ENCODE data around the gene DAAM2.

Gene DAAM2

DNA sequence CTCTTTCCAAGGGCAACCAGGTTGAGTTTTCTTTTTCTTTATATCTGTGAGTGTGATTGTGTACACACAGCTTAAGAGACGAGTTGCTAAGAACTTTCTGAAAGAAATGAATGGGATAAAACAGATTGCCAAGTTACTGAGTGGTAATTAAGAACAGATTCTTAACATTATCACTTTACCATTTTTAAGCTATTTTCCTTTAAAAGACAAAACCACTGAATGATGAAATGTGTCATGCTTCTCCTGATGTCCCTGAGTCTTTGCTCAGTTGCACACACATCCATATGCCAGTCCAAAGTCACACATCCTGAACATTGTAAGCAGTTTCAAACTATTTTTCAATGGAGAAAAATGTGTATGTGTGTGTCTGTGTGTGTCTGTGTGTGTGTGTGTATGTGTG is 5.5 kb upstream of the DAAM2 start:
- in situ Hi-C loops (cut with HindIII; ENCODE audit: low sequenced_read_pairs), result no loop called here

GRCh38 chr6:39787322-39787721 is 4.9 kb upstream of the DAAM2 start:
- in situ Hi-C loops (cut with HindIII; ENCODE audit: low sequenced_read_pairs), result no loop called here

DNA sequence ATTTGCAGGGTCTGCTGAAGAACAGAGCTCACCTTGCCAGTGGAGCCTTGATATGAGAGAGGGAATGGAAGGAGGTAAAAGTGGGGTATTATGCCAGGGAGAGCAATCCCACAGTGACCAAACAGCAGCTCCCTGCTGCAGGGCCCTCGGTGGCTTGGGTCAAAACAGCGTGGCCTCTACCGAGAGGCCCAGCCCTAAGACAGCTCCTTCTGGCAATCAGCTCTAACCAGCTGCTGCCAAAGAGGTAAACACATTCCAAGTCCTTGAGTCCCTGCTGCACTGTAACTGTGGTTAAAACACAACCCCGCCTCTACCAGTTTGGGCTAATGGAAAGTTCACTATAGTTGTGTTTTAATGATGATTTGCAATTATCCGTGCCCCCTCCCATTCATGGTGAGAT is 1.4 kb upstream of the DAAM2 start:
- in situ Hi-C loops (cut with HindIII; ENCODE audit: low sequenced_read_pairs), result no loop called here

- in situ Hi-C loops (cut with HindIII; ENCODE audit: low sequenced_read_pairs), result no loop called here
Observed at GRCh38 chr6:39791311-39791710, 865 bp upstream of the DAAM2 start.

GRCh38 chr6:39792540-39793450 is 619 bp downstream of the DAAM2 start:
- in situ Hi-C loops (cut with HindIII; ENCODE audit: low sequenced_read_pairs), result no loop called here

- in situ Hi-C loops (cut with HindIII; ENCODE audit: low sequenced_read_pairs), result no loop called here
Observed at GRCh38 chr6:39793516-39793915, 1.3 kb downstream of the DAAM2 start.

- in situ Hi-C loops (cut with HindIII; ENCODE audit: low sequenced_read_pairs), result no loop called here
Observed at GRCh38 chr6:39794231-39794630, 2.1 kb downstream of the DAAM2 start.

DNA sequence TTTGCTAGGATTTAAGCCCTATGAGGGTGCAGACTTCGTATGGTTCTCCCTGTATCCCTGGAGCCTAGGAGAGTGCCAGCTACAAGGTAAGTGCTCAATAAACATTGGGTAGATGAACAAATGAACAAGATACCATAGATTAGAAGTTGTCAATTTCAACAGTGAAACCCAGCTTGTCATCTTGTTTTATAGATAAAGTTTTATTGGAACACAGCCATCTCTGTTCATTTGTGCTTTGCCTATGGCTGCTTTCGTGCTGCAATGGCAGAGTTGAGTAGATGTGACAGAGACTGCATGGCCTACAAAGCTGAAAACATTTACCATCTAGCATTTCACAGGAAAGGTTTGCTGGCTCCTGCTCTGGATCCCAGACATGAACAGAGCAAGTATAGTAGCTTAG is 5.6 kb downstream of the DAAM2 start:
- in situ Hi-C loops (cut with HindIII; ENCODE audit: low sequenced_read_pairs), result no loop called here

DNA sequence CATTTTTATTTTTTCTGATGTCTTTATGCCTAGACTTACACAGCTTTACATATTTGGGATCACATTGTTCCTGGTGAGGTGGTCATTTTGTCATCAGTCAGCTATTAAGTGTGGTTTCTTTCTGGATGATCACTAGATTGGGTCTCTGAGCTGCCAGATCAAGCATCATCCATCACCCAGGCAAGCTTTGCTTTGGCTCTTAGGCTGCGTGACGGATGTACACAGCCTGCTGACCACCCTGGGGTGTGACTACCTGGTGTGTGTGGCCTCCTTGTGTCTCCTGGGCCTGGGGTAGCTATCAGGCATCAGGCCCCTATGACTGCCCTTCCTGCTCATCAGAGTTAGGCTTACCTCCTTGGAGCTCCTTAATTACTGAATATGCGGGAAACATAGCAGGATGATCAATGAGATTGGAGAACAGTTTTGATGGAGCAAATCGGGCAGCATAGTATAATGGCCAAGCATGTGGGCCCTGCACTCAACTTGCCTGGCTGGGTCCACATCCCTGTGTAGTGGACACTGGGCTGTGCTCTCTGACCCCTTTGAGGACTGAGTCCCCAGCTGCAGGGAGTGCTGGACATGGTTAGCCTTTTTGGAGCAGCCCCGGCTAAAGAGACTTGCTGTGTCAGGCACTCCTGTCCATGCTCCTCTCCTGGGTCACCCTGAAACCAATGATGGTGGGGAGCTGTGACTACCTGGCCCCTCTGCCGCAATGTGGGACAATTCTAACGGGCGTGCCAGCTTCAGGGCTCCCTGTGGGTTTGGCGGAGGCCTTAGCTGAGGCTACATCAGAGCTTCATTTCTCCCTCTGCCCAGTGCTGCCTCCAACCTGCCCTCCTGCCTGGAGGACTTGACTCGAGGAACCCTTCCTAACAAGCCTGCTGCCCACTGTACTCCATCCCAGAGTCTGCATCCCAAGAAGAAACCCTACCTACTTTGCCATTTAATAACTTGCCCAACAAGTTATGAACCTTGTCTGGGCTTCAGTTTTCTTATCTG is 8.2 kb downstream of the DAAM2 start:
- in situ Hi-C loops (cut with HindIII; ENCODE audit: low sequenced_read_pairs), result no loop called here

GRCh38 chr6:39801456-39802251 is 9.5 kb downstream of the DAAM2 start:
- in situ Hi-C loops (cut with HindIII; ENCODE audit: low sequenced_read_pairs), result no loop called here

GRCh38 chr6:39803872-39804271 is 11.7 kb downstream of the DAAM2 start:
- in situ Hi-C loops (cut with HindIII; ENCODE audit: low sequenced_read_pairs), result no loop called here

GRCh38 chr6:39804466-39805065 is 12.4 kb downstream of the DAAM2 start:
- in situ Hi-C loops (cut with HindIII; ENCODE audit: low sequenced_read_pairs), result no loop called here

- in situ Hi-C loops (cut with HindIII; ENCODE audit: low sequenced_read_pairs), result no loop called here
Observed at GRCh38 chr6:39806278-39806677, 14.1 kb downstream of the DAAM2 start.

DNA sequence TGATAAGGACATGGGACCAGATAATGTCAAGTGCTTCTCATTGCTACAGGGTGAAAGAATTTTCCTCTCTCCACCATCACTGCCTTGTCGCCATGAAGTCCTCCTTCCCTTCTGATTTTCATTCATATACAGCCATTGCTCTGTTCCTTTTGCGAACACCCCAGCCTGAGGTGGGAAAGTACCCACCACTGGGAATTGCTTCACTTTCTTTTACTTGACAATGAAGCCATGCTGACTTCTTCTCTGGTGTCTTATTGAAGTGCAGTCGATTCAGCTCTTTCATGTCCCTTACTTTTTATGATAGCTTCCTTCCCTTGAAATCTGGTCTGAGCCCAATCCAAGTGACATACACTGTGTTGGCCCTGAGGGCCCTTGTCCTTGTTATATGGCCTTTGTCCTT is 16.2 kb downstream of the DAAM2 start:
- in situ Hi-C loops (cut with HindIII; ENCODE audit: low sequenced_read_pairs), result no loop called here

DNA sequence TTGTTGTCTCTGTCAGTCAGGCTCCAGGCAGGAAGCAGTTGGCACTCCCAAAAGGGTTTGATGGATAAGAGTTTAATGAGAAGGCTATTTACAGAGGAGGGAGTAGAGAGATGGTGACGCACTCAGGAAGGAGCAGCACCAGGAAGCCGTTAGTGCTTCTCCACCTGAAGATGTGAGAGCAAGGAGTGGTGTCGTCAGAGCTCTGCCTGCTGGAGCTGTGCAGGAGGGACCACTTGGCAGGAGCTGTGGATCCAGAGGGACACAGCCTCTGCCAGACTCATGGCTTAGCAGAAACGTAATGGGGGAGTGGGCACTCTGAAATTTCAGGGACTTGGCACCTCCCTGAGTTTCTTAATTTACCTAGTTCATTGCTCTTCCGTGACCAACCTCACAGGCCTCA is 16.8 kb downstream of the DAAM2 start:
- in situ Hi-C loops (cut with HindIII; ENCODE audit: low sequenced_read_pairs), result no loop called here

- in situ Hi-C loops (cut with HindIII; ENCODE audit: low sequenced_read_pairs), result no loop called here
Observed at GRCh38 chr6:39811835-39812345, 19.7 kb downstream of the DAAM2 start.

GRCh38 chr6:39812496-39812852 is 20.3 kb downstream of the DAAM2 start:
- in situ Hi-C loops (cut with HindIII; ENCODE audit: low sequenced_read_pairs), result no loop called here

DNA sequence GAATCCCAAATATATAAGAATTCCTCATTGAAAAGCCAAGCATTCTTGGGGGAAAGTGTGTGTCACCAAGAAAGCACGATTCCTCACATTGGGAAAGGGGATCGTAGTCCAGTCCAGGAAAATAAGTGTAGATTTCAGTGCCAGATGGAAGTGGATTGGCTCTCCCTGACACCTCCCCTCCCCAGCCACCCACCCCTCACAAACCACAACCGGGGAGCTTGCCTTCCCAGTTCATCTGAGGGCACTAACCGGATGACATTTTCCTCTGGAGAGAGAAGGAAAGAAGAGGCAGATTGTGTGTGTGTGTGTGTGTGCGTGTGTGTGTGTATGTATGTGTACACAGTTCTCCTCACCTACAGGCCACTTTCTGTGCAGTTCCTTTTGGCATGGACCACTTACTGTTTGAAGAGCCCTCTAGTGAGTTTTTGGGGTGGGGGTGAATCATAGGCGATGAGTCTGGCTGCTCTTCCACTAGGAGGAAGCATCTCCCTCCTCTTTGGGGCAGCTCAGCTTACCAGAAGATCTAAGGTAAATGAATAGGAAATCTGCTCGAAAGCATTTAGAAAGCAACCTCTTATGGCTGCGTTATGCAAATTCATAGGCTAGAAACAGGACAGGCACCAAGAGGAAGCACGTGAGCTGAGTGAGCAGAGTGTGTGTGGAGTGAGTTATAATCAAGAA is 20.8 kb downstream of the DAAM2 start:
- in situ Hi-C loops (cut with HindIII; ENCODE audit: low sequenced_read_pairs), result no loop called here

- in situ Hi-C loops (cut with HindIII; ENCODE audit: low sequenced_read_pairs), result no loop called here
Observed at GRCh38 chr6:39814236-39814635, 22.1 kb downstream of the DAAM2 start.

- in situ Hi-C loops (cut with HindIII; ENCODE audit: low sequenced_read_pairs), result loop anchor here (5.0 kb wide), 1 partner anchor 67 kb away; no protein-coding TSS in a partner anchor
Observed at GRCh38 chr6:39815356-39815755, 23.2 kb downstream of the DAAM2 start.

All from endothelial cell of hepatic sinusoid (primary cell).